GM21423 (cell line): ENCODE results near the gene HAL.

ENCODE experiments used
- ATAC-seq: cut with Tn5 transposase; IDR thresholded peaks from one replicate; pipeline ENCODE4 v1.9.1; 2021; ENCODE audit warnings: mild to moderate bottlenecking, moderate library complexity; ENCODE audit not compliant: unreplicated experiment

The HAL gene

DNA sequence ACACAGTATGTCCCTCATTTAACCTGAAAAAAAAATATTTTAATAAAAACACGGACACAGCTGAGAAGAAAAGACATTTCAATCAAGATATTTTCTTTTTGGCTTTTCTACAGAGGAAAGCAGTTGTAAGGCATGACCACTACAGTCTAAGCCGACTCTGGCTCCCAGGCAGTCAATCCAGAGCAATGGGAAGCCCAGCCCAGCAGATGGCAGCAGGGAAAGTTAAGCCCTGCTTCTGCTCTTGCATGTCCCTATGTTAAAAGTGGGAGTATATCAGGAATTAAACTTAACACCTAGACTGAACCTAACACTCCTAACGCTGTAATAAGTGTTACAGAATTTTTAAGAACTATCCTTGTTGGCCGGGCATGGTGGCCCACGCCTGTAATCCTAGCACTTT is 19.5 kb upstream of the HAL start:
- ATAC-seq = no peak

DNA sequence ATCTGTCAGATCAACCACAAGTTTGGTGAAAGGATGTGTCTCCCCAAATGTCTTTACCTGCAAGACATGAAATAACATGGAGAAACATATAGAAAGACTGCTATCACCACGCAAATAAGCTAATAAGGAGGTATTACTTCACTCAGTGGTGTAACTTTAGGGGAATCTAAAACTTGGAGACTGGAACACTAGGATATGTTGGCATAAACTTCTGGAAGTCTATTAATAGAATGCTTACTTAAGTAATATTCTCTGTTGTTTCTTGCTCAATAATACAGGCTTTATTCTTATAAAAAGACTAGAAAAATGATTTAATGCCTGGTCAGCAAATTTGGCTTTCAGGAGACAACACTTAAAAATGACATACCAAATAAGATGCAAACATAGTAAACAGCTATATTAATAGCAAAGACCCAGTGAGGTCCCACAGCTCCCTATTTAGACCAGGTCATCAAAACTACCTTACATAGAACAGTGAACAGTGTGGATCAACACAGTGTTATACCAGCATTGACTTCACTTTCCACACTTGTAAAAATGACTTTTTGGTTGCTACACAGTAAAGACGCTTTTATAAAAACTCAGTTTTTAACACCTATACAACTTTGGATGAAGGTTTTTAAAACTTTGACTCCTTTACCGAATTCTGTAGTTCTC is 18.9 kb upstream of the HAL start:
- ATAC-seq = no peak

DNA sequence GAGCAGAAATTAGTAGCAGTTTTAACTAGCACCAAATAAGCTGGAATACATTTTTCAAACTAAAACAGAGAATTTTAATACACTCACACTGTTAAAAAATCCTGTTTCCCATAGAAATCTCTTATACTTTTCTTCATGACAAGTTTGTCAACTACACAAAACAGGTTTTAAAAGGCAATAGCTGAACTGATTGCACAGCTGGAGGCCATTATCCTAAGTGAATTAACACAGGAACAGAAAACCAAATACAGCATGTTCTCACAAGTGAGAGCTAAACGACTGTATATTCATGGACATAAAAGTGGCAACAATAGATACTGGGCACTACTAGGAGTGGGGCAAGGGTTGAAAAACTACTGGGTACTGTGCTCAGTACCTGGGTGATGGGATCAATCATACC is 11.6 kb upstream of the HAL start:
- no peak for ATAC-seq

DNA sequence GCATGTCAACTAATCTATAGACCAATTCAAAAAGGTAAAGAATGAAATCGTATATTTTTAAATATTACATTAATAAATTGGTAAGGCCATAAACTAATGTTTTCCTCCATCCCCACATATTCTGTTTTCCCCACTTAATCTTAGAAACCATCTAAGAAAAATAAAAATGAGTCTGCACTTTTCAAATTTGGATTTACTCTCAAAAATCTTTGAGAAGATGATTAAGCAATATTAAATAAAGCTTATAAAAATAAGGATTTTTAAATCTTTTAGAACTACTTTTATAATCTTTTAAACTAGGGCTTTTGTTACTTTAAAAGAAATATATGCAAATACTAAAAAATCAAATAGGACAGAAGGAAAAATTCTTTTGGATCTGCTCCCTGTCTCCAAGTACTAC is 10.6 kb upstream of the HAL start:
- ATAC-seq = no peak

DNA sequence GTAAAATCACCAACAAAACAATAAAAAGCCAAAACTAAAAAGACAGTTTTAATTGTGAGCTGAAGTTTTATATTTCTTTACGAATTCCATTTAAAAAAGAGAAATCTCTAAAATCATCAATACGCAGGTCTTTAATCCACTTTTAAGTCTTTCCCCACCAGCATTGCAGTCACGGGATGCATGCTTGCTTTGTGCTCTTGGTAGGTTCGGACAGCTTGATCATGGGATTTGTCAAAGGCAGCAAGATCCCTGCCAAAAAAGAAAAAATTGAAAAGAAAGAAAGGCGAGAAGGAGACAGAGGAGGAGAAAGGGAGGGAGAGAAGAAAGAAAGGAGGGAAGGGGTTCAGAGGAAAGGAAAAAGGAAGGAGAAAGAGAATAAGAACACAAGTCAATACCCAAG is 4.7 kb upstream of the HAL start:
- ATAC-seq = no peak

DNA sequence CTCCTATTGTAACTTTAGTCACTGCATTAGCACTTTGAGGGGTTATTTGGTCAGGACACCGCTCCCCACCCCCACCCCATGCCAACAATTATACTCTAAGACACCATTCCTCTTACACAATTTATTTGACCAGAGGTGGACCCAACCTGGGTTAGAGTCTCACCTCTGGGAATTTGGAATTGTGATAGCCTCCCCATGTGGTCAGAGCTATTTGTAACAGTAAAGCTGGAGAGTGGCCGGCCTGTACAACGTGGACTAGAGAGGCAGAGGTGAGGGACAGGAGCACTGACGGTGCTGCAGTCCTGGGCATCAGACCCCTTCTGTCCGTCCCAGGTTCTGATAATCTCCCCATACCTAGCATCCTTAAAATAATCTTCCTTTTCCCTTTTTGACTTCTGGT is 3.3 kb upstream of the HAL start:
- no peak for ATAC-seq

DNA sequence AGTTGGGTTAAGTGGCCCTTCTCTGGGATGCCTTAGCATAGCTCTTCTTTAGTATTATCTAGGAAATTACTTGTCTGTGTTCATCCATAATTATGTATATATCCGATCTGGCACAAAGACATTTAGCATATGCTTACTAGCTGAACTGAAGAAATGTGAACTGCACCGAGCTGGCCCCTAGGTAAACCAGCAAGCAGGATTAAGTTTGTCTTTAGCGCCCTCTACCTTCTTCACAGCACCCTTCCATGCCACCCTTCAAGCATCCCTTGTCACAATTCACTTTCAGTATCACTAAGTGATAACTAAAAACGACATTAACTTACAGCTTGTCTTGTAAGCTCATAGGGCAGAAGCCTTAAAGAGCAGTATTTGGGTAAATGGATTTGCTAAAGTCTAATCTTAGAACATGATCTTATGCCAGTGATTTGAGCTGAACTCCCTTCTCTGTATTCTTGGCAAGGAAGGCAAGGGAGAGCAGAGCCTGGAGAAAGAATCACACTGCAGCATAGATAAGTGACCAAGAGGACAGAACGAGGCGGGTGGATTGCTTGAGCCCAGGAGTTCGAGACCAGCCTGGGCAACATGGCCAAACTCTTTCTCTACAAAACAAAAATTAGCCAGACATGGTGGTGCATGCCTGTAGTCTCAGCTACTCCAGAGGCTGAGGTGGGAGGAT is 2.6 kb upstream of the HAL start:
- peak; percentile 96 for ATAC-seq

DNA sequence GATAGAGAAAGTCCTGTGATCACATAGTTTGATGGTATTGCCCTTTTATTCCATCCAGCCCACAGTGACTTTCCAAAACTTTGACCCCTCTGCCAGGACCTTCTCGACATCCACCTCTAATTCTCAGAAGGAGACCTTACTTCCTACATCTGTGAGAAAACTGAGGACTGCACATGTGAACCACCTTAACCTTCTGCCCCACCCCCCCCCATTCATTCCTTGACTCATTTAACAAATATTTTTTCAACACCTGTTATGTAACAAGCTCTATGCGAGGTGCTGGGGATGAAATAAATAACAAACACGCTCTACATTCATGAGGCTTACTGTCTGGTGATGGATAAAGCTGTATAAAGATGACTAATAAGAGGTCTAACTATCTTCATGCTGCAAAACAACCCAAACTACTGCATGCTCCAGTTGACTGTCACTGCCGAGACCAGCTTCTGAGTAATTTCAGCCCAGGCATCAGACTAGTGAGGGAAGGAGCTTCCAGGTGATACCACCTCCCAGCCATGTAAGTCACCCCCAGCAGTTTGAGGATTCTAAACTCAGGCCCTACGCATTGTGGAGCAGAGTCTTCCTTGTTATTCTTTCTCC is 1.9 kb upstream of the HAL start:
- ATAC-seq = no peak

DNA sequence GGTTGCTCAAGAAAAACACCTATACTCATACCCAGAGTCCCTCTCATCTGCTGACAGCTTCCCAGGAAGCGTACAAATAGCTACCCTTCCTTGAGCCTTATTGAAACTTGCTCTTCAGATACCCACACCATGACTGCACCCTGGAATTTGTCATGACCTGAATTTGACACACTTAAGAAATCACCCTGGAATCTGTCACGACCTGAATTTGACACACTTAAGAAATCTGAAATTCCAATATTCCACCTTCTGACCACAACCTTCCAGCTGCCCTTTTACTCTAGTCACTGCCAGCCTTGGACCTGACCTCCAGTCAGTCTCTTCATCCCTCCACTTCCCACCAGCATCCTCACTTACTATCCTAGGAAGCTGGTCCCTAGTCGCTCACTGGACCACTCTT is 1.1 kb upstream of the HAL start:
- no peak for ATAC-seq

DNA sequence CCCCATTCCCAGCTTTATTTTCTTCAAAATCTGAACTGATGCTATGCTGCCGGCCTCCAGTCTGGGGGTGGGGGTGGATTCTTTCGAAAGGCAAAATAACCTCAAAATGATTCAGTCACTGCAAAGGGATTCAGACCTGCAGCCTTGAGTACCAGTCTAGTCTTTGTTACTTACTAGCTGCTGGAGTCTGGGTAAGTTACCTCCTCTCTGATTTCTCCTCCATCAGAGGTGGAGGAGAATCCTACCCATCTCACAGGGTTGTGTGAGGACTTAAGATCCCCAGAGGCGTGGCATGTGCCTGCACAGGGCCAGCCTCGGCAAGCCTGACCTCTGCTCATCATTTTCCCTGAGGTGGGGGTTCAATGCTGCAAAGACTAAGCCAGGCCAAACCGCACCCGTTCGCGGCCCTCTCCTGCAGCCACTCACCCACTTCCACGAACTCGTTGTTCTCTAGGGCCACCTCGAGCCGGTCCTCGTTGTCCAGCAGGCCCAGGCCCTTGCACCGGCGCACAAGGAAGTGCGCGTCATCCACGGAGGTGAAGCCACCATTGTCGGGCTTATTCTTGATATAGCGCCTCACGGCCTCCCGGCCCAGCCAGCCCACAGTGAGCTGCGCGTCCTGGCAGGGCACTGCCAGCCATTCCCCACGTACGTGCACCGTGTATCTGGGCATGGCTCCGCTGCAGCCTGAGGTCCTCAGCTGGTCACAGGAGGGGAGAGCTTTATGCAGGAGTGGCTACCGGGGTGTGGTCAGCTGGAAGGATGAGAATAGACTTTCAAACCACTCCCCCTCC is 709 bp downstream of the HAL start:
- ATAC-seq = no peak

DNA sequence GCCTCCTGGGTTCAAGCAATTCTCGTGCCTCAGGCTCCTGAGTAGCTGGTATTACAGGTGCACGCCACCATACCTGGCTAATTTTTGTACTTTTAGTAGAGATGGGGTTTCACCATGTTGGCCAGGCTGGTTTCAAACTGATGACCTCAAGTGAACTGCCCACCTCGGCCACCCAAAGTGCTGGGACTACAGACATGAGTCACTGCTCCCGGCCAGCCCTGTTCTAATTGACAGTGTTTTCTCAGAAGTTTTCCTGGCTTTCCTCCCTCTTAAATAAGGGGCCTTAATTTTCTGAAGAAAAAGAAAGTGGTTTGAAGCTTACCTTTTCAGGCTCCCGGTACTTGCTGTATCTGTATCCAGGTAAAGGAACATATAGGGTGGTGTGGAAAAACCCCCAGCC is 1.7 kb downstream of the HAL start:
- no peak for ATAC-seq

DNA sequence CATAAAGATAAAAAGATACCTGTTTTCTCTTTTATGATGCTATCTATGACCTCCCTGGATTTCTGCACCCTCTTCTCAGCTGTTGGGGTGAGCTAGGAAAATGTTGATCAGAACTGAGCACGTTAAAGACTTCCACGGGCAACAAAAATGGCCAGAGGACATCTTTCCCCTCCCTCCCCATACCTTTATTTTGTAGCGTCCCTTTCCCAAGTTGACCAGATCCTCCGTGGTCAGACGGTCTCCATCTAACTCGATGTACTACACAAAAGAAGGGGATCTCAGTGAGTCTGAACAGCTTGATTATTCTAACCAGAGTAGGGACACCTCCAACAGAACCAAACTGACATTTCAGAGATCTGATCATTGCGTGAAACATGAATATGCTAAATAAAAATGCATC is 2.2 kb downstream of the HAL start:
- no peak for ATAC-seq

DNA sequence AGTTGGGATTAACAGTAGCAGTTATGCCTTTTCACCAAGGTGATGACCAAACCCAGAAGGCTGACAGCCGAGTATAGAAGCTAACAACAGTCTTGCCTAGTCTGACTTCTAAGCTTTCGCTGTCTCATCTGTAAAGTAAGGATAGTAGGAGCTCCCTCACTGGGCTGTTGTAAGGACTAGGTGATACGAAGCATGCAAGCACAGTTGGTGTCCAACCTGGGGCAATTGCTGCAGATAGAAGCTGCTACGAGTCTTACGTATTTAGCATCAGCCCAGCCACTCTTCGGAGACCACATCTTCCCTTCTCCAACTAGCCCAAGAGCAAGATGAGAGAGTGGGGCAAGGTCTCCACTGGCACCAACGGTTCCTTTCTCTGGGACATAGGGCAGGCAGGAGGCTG is 6.0 kb downstream of the HAL start:
- no peak for ATAC-seq

DNA sequence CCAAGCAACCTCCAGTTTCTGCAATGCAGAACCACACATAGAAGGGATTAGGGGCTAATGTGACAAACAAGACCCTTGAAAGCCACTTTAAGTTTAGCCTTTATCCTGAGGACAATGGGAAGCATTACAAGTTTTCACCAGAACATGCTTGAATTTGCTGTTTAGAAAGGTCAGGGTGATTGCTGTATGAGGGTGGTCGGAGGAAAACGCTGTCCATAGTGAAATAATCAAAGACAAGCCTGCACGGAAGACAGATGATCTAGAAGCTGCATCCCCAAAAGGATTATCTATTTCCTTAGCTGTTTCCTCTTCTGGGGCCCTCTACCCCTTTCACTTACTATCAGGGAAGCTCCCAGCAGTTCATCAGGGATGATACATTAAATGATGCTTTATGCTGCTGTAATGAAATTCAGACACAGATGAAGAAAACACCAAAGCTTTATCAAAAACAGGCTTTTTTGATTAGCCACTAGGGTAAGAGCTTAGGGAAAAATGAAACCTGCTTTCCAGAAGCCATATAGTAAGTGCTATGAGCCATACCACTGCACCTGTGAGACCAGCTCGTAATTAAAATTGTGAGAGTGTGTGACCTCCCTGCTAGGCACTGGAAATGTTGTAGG is 6.5 kb downstream of the HAL start:
- no peak for ATAC-seq

DNA sequence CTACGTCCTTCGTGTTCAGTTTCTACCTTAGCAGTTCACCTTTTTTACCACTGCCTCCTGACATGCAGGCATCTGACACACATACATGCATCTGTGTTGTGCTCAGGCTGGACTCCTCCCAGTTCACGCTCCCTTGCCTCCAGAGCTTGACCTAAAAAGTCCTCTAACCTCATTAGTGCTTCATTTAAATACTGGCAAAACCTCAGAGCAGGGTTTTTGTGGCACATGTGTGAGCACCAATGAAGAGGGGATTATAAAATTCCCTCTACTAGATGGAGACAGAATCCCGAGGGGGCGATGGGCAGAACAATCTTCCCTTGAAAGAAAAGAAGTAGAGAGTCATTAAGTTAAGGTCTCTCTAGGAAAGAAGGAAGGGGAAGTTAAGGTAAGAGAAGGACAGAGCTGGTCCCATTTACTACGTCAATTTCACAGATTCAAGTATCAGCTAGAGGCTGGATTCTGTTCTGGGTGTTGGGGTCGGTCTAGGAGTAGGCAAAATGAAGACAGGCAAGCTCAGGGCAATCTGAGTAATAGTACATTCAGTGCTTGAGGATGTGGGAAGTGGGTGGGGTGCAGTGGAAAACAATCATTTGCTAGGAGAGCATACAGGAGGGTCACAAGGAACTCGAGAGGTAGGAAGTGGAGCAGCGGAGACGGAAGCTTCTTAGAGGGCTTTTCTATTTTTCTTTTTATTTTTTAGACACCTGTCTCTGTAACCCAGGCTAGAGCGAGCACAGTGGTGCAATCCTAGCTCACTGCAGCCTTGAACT is 7.5 kb downstream of the HAL start:
- ATAC-seq = no peak

DNA sequence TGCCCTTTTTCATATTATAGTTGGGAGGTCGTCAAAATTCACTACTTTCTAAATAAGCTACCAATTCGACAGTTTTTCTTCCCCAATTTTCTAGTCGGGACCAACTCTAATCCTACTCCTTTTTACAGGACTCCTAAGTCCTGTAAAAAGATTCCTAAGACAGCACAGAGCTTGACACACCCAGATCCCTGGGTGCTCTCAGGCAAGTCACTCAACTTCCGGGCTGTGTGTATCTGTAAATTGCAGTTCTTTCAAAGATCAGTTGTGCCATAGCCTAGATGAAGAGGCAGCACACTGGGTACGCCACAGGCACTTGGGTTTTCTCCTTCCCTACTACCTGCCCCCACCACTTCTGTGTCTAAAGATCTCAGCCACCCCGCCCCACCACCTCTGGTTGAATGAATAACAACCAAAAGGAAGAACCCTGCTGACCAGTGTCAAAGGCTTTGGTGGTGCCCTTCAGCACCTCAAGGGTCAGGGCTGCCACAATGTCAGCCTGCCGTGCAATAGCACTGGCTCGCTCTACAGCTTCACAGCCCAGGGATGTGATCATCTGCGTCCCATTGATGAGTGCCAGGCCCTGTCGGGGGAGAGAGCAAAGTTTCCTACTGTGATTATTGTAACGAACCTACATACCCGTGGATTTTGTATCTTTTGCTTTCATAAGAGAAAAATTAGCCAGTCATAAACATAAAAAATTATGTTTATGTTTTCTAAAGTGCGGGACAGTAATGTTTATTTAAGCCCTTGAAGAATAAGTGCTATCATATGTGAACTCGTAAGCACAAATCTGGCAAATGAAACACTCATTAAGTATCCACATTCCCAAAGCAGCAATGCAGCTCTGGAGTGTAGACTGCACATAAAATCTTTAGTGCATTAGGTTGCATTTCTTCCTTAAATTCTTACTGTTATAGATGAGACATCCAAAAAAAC is 9.2 kb downstream of the HAL start:
- ATAC-seq = no peak

DNA sequence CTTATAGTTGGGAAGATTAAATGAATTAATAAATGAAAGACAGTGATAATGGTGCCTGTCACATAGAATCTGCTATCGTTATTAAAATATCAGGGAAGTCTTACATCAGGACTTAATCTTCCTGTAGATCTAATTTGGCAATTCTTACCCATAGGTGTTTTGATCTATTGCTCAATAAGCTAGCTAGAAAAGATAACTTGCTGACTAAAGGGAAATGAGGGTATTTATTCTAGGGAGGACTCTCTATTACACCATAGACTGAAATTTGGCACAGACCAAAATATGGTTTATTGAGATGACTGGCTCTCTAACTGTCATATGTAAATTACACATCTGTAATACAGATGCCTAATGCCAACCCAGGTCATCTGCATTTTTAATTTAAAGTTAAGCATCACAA is 11.5 kb downstream of the HAL start:
- ATAC-seq = no peak

DNA sequence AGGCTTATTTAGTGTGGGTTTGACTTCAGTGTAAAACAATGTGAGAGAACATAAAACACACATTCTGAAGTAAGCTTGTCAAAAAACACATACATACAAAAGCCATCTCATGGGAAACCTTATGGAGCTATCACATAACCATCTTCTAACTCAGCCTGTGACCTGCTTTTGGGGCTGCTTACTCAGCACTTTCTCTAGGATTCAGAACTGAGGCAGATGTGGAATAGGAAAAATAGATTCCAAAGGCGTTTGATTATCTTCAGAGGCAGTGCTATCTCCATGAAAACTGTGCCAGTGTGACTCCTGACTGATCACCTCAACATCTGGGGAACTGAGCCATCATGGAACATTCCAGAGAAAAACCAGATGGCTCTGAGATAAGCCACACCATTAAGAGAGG is 13.5 kb downstream of the HAL start:
- no peak for ATAC-seq

DNA sequence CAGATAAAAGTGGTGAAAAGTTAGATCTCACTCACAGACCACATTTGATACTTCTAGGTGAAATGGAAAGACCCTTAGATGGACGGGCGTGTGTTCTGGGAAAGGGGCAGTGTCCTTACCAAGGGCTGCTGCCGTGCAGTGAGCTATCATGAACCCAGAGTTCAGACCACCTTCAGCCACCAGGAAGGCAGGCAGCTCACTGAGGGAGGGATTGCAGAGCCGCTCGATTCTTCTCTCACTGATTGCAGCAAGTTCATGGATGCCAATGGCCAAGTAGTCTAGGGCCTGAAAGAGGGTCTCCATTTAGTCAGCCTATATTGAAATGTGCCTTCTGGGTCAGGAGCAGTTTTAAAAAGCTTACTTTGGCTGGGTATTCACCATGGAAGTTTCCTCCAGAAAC is 15.7 kb downstream of the HAL start:
- ATAC-seq = no peak

DNA sequence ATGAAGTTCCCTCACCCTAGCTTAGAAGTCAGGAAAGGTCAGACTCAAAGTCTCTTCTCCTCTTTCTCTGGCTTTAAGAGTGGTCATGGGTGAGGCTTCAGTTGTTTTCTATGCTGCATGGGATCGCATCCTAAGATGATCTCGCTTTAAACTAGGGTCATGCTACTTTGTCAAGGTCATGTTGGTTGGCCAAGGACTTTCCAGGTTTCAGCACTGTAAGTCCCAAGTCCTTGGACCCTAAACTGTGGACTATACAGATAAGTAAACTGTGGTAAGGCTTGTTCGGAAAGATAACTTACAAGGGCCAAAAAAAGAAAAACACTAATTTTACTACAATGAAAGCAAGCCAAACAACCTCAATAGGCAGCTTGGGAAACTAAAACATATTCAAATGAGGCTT is 17.4 kb downstream of the HAL start:
- ATAC-seq = no peak
